HCT116 (cell line): ENCODE data around the gene ZCCHC24. TPM values are rescaled to one million over a fixed set of nuclear protein-coding genes. Genes with fewer than 3 reads are reported as not detected.

ENCODE experiments used
- ATAC-seq: fragments of 200-7000 bp; cut with Tn5 transposase; 2 replicates; pipeline ENCODE4 v1.9.1; 2020; ENCODE audit warnings: mild to moderate bottlenecking, moderate library complexity
- BruUV-seq: library from RNA; stranded (reverse); fragments of 400-500 nt; replicated peaks from 2 replicates; lab custom pipeline; 2021; lab: Mats Ljungman, UMichigan
- CTCF ChIA-PET: fragments of 300-600 bp; sonication (Branson Sonifier 250); formaldehyde crosslinking; loops from one replicate; lab custom pipeline; 2021; ENCODE audit warnings: antibody characterized with exemption; lab: Charles Lee
- POLR2A ChIA-PET: fragments of 300-600, 350-600 bp; sonication (Branson Sonifier 250); formaldehyde crosslinking; loops from one replicate; lab custom pipeline; 2021; ENCODE audit warnings: antibody characterized with exemption; lab: Charles Lee
- RAD21 ChIA-PET, 2 experiments: fragments of 300-600 bp; sonication (Branson Sonifier 250); formaldehyde crosslinking; loops; one replicate each; lab custom pipeline; 2023; ENCODE audit warnings: low total read pairs in 2 of 2; ENCODE audit not compliant: uncharacterized antibody in 2 of 2, unreplicated experiment in 2 of 2, low non-redundant PET in 1 of 2; lab: Charles Lee
- DNase-seq: peaks from one replicate; pipeline ENCODE4 v3.0.0-alpha.2; 2010; ENCODE audit warnings: low read depth, low spot score
- H2AFZ ChIP-seq: fragments of 200-600 bp; shearing (Covaris generic), sonication (generic); 2 replicates; pipeline ENCODE4 v1.6.1; 2017; ENCODE audit warnings: low read depth, mixed run types, mixed read lengths, antibody characterized with exemption, low read length; ENCODE audit not compliant: poor library complexity, severe bottlenecking
- H3K27ac ChIP-seq: 2 replicates; pipeline ENCODE4 v1.5.1; 2012; ENCODE audit warnings: low read depth, low read length
- H3K27me3 ChIP-seq: fragments of 200-600 bp; sonication (generic); 2 replicates; pipeline ENCODE4 v1.6.1; 2016; ENCODE audit warnings: mixed run types, low read length, mixed read lengths; ENCODE audit not compliant: insufficient read depth
- H3K36me3 ChIP-seq, 2 experiments: fragments of 200-500 bp in 1 of 2; fragments of 200-600 bp in 1 of 2; sonication (Bioruptor generic) in 1 of 2; sonication (generic) in 1 of 2; 2 replicates each; pipeline versions ENCODE4 v1.5.1 to v1.6.1; 2014 to 2016; ENCODE audit warnings: low read length in 2 of 2, inconsistent platforms in 1 of 2, mixed read lengths in 1 of 2, mixed run types in 1 of 2; ENCODE audit not compliant: insufficient read depth in 2 of 2, control insufficient read depth in 1 of 2
- H3K4me1 ChIP-seq, 2 experiments: fragments of 200-600 bp in 1 of 2; sonication (generic) in 1 of 2; 2 replicates each; pipeline versions ENCODE4 v1.5.1 to v1.6.1; 2012 to 2017; ENCODE audit warnings: low read length in 2 of 2, inconsistent platforms in 1 of 2, mild to moderate bottlenecking in 1 of 2, mixed read lengths in 1 of 2, mixed run types in 1 of 2, moderate library complexity in 1 of 2; ENCODE audit not compliant: insufficient read depth in 2 of 2, control insufficient read depth in 1 of 2
- H3K4me2 ChIP-seq: fragments of 200-600 bp; sonication (generic); 2 replicates; pipeline ENCODE4 v1.6.1; 2017; ENCODE audit warnings: mixed run types, low read length, mixed read lengths
- H3K4me3 ChIP-seq, 2 experiments: fragments of 200-600 bp in 1 of 2; sonication (generic) in 1 of 2; replicated peaks in 1 of 2; 2 replicates each; pipeline ENCODE4 v1.5.1; 2011 to 2016; ENCODE audit warnings: low read length in 2 of 2, control low read depth in 1 of 2, low read depth in 1 of 2, mild to moderate bottlenecking in 1 of 2, mixed read lengths in 1 of 2, mixed run types in 1 of 2
- H3K79me2 ChIP-seq: fragments of 200-600 bp; sonication (generic); 2 replicates; pipeline ENCODE4 v1.6.1; 2017; ENCODE audit warnings: mild to moderate bottlenecking, mixed run types, low read length, moderate library complexity, mixed read lengths; ENCODE audit not compliant: insufficient read depth
- H3K9ac ChIP-seq: fragments of 200-600 bp; sonication (generic); 2 replicates; pipeline ENCODE4 v1.6.1; 2016; ENCODE audit warnings: low read length, mixed read lengths
- H3K9me2 ChIP-seq: fragments of 200-600 bp; sonication (generic), shearing (Covaris generic); 2 replicates; pipeline ENCODE4 v1.6.1; 2017; ENCODE audit warnings: mixed run types, mild to moderate bottlenecking, moderate library complexity; ENCODE audit not compliant: insufficient read depth
- H3K9me3 ChIP-seq, 2 experiments: fragments of 200-500 bp in 1 of 2; fragments of 200-600 bp in 1 of 2; sonication (Bioruptor generic) in 1 of 2; sonication (generic) in 1 of 2; 2 replicates each; pipeline ENCODE4 v1.6.1; 2014 to 2017; ENCODE audit warnings: low read length in 2 of 2, mixed read lengths in 2 of 2, inconsistent platforms in 1 of 2, low read depth in 1 of 2, mild to moderate bottlenecking in 1 of 2, mixed run types in 1 of 2, moderate library complexity in 1 of 2; ENCODE audit not compliant: control insufficient read depth in 1 of 2, insufficient read depth in 1 of 2
- H4K20me1 ChIP-seq: fragments of 200-600 bp; sonication (generic), shearing (Covaris generic); 2 replicates; pipeline ENCODE4 v1.6.1; 2017; ENCODE audit warnings: mixed run types, mild to moderate bottlenecking, moderate library complexity; ENCODE audit not compliant: insufficient read depth
- EGR1 ChIP-seq: IDR thresholded peaks from 2 replicates; pipeline ENCODE4 v1.6.1; 2012; ENCODE audit warnings: low read depth
- ELF1 ChIP-seq: IDR thresholded peaks from 2 replicates; pipeline ENCODE4 v1.6.1; 2012; ENCODE audit warnings: low read depth, borderline replicate concordance
- EZH2 ChIP-seq: fragments of 200-600 bp; sonication (generic); IDR thresholded peaks from 2 replicates; pipeline ENCODE4 v1.6.1; 2017; ENCODE audit warnings: antibody characterized with exemption, mixed run types
- FOSL1 ChIP-seq: IDR thresholded peaks from 2 replicates; pipeline ENCODE4 v1.6.1; 2012; ENCODE audit warnings: low read depth
- JUND ChIP-seq: IDR thresholded peaks from 2 replicates; pipeline ENCODE4 v1.6.1; 2012
- POLR2A ChIP-seq: IDR thresholded peaks from 2 replicates; pipeline ENCODE4 v1.7.0; 2011; ENCODE audit warnings: borderline replicate concordance; ENCODE audit not compliant: insufficient read depth, insufficient read length; ENCODE audit errors: extremely low read depth
- RAD21 ChIP-seq: IDR thresholded peaks from 2 replicates; pipeline ENCODE4 v1.6.1; 2012; ENCODE audit warnings: low read depth, mild to moderate bottlenecking
- SIN3A ChIP-seq: IDR thresholded peaks from 2 replicates; pipeline ENCODE4 v1.6.1; 2012; ENCODE audit warnings: low read depth
- SRF ChIP-seq: IDR thresholded peaks from 2 replicates; pipeline ENCODE4 v1.6.1; 2012; ENCODE audit warnings: low read depth
- TCF7L2 ChIP-seq: IDR thresholded peaks from 2 replicates; pipeline ENCODE4 v1.7.0; 2011; ENCODE audit warnings: borderline replicate concordance, inconsistent platforms; ENCODE audit not compliant: insufficient read depth, insufficient read length; ENCODE audit errors: extremely low read depth
- YY1 ChIP-seq: IDR thresholded peaks from 2 replicates; pipeline ENCODE4 v1.6.1; 2011; ENCODE audit warnings: low read length, low read depth, moderate library complexity, mild to moderate bottlenecking; ENCODE audit not compliant: insufficient replicate concordance; ENCODE audit errors: extremely low read depth
- ZNF274 ChIP-seq: fragments of 200-500 bp; sonication (Bioruptor generic); IDR thresholded peaks from 2 replicates; pipeline ENCODE4 v1.6.1; 2014; ENCODE audit warnings: mild to moderate bottlenecking, low read depth, low read length, inconsistent platforms
- intact Hi-C: fragments of 100-400 bp; cut with micrococcal nuclease; formaldehyde crosslinking; loops from 2 replicates; pipeline ENCODE4 v1.10.0; 2022
- total RNA-seq: library from RNA; stranded (reverse); gene quantifications from one replicate; pipeline ENCODE4 v1.2.1, GENCODE V29; 2021; ENCODE audit not compliant: unreplicated experiment
- TF ChIP-seq, protein P1 (sequence below): IDR thresholded peaks from 2 replicates; pipeline ENCODE4 v1.6.1; 2012; ENCODE audit warnings: low read depth
- TF ChIP-seq, protein P2 (sequence below): IDR thresholded peaks from 2 replicates; pipeline ENCODE4 v1.6.1; 2012
- TF ChIP-seq, protein P3 (sequence below): IDR thresholded peaks from 2 replicates; pipeline ENCODE4 v1.6.1; 2012

ZCCHC24 gene
- total RNA-seq, 1 experiment from 2014 or later: 7.0 TPM

- peak; percentile 44 for TF ChIP-seq YY1
- peak; percentile 75 for TF ChIP-seq TCF7L2
- TF ChIP-seq, protein P1, sequence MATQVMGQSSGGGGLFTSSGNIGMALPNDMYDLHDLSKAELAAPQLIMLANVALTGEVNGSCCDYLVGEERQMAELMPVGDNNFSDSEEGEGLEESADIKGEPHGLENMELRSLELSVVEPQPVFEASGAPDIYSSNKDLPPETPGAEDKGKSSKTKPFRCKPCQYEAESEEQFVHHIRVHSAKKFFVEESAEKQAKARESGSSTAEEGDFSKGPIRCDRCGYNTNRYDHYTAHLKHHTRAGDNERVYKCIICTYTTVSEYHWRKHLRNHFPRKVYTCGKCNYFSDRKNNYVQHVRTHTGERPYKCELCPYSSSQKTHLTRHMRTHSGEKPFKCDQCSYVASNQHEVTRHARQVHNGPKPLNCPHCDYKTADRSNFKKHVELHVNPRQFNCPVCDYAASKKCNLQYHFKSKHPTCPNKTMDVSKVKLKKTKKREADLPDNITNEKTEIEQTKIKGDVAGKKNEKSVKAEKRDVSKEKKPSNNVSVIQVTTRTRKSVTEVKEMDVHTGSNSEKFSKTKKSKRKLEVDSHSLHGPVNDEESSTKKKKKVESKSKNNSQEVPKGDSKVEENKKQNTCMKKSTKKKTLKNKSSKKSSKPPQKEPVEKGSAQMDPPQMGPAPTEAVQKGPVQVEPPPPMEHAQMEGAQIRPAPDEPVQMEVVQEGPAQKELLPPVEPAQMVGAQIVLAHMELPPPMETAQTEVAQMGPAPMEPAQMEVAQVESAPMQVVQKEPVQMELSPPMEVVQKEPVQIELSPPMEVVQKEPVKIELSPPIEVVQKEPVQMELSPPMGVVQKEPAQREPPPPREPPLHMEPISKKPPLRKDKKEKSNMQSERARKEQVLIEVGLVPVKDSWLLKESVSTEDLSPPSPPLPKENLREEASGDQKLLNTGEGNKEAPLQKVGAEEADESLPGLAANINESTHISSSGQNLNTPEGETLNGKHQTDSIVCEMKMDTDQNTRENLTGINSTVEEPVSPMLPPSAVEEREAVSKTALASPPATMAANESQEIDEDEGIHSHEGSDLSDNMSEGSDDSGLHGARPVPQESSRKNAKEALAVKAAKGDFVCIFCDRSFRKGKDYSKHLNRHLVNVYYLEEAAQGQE: no peak
Measured at GRCh38 chr10:79347226-79347893, 98.1 kb downstream of the ZCCHC24 start, which contains the start of gene PPIF (continued).

DNA sequence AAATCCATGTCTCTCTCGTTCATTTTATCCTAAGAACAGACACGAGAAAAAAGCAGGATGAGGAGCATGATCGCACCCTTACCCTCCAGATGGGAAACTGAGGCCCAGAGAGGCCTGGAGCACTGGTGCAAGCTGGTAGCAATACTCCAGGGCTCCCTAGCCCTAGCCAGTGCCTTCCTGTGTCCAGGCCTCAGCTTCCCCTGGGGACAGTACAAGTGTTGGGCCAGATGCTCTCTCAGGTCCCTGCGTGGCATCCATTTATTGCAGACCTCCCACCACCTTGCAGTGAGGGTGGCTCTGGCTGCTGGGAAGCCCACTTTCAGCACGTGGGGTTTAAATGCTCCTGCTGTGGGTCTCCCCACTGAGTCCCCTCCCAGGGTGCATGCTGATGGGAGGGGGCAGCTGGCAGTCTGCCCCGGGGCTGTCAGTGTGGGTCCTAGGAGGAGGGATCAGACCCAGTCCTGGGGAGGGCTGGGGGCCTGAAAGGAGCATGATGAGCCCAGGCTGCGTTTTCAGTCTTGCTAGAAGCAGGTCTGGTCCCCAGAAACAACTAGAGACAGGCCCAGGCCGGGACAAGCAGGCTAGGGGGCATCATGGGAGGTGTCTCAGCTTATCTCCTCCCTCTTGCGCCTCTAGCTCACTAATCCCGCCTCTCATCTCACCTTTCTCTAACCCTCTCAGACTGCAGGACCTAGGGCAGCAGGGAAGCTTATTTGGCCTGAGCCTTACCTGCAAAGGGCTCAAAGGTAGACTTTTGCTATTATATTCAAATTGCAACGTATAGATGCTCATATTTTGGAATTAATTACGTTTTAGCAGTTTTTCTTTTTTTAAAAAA lies 98.8 kb downstream of the ZCCHC24 start:
- no TSS peak for BruUV-seq
- peaks cover 40% of the 10 kb centered on the region for H3K79me2 ChIP-seq
- no peaks in the 10 kb centered on the region for H3K9me3 ChIP-seq
- H3K27ac ChIP-seq: peak overlapping the region; percentile 90
- H3K9me2 ChIP-seq: no peaks in the 10 kb centered on the region
- peak overlapping the region; percentile 4 to 99; a peak in 3 of 4 replicates for H3K4me3 ChIP-seq
- ATAC-seq (peak; percentile 60), DNase-seq (peak; percentile 19)
- peaks cover 7 to 34% of the 10 kb centered on the region in 2 experiments; a peak in 3 of 4 replicates for H3K4me1 ChIP-seq
- RAD21 ChIA-PET: no interaction called here
- peak overlapping the region; percentile 100 for H3K9ac ChIP-seq
- intact Hi-C loops: no loop called here
- no peaks in the 10 kb centered on the region for H3K27me3 ChIP-seq
- no peak for TF ChIP-seq ZNF274
- TF ChIP-seq SIN3A: no peak
- TF ChIP-seq, protein P2, sequence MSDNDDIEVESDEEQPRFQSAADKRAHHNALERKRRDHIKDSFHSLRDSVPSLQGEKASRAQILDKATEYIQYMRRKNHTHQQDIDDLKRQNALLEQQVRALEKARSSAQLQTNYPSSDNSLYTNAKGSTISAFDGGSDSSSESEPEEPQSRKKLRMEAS: no peak
- no peak for TF ChIP-seq ELF1
- TF ChIP-seq JUND: no peak
- TF ChIP-seq RAD21: no peak
- TF ChIP-seq FOSL1: no peak
- no peak for TF ChIP-seq POLR2A
- no peak for TF ChIP-seq SRF
- no peak for TF ChIP-seq EZH2
- no peak for TF ChIP-seq EGR1
- TF ChIP-seq, protein P3, sequence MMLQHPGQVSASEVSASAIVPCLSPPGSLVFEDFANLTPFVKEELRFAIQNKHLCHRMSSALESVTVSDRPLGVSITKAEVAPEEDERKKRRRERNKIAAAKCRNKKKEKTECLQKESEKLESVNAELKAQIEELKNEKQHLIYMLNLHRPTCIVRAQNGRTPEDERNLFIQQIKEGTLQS: no peak
- peak overlapping the region; percentile 97 for H2AFZ ChIP-seq
- peaks cover 7% of the 10 kb centered on the region; the same call in 1 of the 2 replicates for H4K20me1 ChIP-seq
- peak overlapping the region; percentile 97 for H3K4me2 ChIP-seq
- CTCF ChIA-PET: interaction anchor here (0.9 to 2.7 kb wide), 5 partner anchors 11 to 141 kb away, joined by 3 to 7 read pairs (median 5); no protein-coding TSS in a partner anchor
- POLR2A ChIA-PET: interaction anchor here (0.8 kb wide), 1 partner anchor 133 kb away, joined by 3 read pairs; no protein-coding TSS in a partner anchor
- peaks cover 15 to 30% of the 10 kb centered on the region in 2 experiments; a peak in 3 of 4 replicates for H3K36me3 ChIP-seq
